Measurements from ENCODE around the gene MARCHF10. TPM values are rescaled to one million over a fixed set of nuclear protein-coding genes. Genes with fewer than 3 reads are reported as not detected.

Gene MARCHF10
- total and polyA plus RNA-seq, 2 donors (not counting 3 experiments of a cell fraction or from before 2014, with no cell fraction given), result 0.11 TPM; not detected in 1

DNA sequence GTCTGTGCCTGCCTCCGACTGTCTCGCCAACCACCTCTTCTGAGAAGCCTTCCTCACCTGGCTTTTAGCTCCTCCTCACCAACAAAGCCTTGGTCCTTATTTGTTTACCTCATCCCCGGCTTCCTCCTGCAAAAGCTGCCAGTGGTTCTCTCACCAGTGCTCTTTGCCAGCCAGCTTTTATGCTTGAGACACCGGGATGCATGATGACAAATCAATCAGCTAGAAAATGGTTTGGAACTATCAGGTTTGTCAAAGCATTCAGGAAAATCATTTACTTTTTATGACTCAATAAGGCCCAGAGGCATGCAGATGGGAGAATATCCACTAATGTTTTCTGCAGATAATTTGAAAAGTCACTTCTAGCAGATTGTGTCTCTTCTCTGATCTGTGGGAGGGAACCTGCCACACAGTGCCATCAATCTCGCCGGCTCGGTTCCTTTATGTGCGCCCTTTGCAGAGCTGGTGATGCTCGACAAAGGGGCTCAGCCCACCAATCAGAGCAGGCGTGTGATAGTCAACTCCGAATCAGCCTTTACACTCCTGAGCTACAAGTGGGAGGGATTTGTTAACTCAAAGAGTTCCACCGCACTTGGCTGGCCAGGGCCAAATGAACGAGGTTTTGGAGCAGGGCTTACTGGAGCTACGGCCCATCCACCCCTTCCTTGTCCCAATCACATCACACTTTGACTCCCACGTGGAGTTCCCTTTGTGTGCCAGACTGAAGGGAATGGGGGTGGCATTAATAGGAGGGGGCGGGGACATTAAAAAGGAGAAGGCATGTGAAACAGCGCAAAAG is 94.8 kb downstream of the MARCHF10 start:
- BruUV-seq (replicated peaks), result no TSS peak
- Histone ChIP-seq H3K79me2 (ENCODE audit: control insufficient read depth, insufficient read depth, low read length) (no peaks in the 10 kb centered on the region), H3K4me2 (ENCODE audit: insufficient read depth, low read length) (no peak overlapping the region), H3K36me3 (ENCODE audit: control insufficient read depth in 2 of 2, extremely low read depth in 1 of 2, insufficient read depth in 2 of 2, low read length in 2 of 2) (no peaks in the 10 kb centered on the region), H2AFZ (ENCODE audit: low read depth, low read length) (no peak overlapping the region), H3K27ac (ENCODE audit: insufficient read depth, low read depth, low read length) (no peak overlapping the region), H3K4me3 (replicated peaks in 1 of 3; ENCODE audit: insufficient read depth in 1 of 3, low read depth in 1 of 3, low read length in 3 of 3) (no peak overlapping the region), H4K20me1 (replicated peaks; ENCODE audit: control insufficient read depth, extremely low read depth, insufficient read depth, low read length) (no peaks in the 10 kb centered on the region), H3K9ac (replicated peaks; ENCODE audit: extremely low read depth, insufficient read depth, low read length) (no peak overlapping the region), H3K9me3 (replicated peaks; ENCODE audit: control insufficient read depth, insufficient read depth, low read length) (no peaks in the 10 kb centered on the region), H3K27me3 (ENCODE audit: control insufficient read depth in 2 of 2, insufficient read depth in 2 of 2, low read length in 2 of 2) (peaks cover 4 to 14% of the 10 kb centered on the region in 2 experiments), H3K4me1 (ENCODE audit: control insufficient read depth, extremely low read depth, insufficient read depth, low read length) (no peaks in the 10 kb centered on the region), H3K9me1 (replicated peaks; ENCODE audit: control insufficient read depth, extremely low read depth, insufficient read depth, low read length) (no peaks in the 10 kb centered on the region)
- CTCF ChIA-PET, result interaction anchor here (1.4 kb wide), 1 partner anchor 9 kb away, joined by 4 read pairs; no protein-coding TSS in a partner anchor
- dilution Hi-C loops (cut with MboI; ENCODE audit: extremely low pct_ligation_motif_present, low sequenced_read_pairs) (no loop called here), intact Hi-C loops (cut with micrococcal nuclease) (no loop called here)
- TF ChIP-seq POLR2AphosphoS5 (IDR thresholded peaks at IDR 0.05; ENCODE audit: insufficient read depth, low read depth, low read length), result no peak
- TF ChIP-seq EZH2 (IDR thresholded peaks at IDR 0.05; ENCODE audit: borderline replicate concordance, low read depth, low read length, severe bottlenecking), result no peak
- no peak for TF ChIP-seq MYC (IDR thresholded peaks at IDR 0.05; ENCODE audit: low read depth, low read length)
- TF ChIP-seq JUN (IDR thresholded peaks at IDR 0.05; ENCODE audit: borderline replicate concordance, insufficient read depth, insufficient read length, low read depth), result no peak
- no peak for TF ChIP-seq FOS (IDR thresholded peaks at IDR 0.05; ENCODE audit: borderline replicate concordance, insufficient read depth, low read length)
- no peak for TF ChIP-seq POLR2A (IDR thresholded peaks at IDR 0.05; ENCODE audit: low read depth, low read length)
- TF ChIP-seq, protein P1, sequence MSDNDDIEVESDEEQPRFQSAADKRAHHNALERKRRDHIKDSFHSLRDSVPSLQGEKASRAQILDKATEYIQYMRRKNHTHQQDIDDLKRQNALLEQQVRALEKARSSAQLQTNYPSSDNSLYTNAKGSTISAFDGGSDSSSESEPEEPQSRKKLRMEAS (IDR thresholded peaks at IDR 0.05; ENCODE audit: insufficient read depth, insufficient read length), result no peak
- TF ChIP-seq GATA2 (IDR thresholded peaks at IDR 0.05; ENCODE audit: insufficient read depth, insufficient read length, low read depth, low read length), result no peak
- TF ChIP-seq, protein P2, sequence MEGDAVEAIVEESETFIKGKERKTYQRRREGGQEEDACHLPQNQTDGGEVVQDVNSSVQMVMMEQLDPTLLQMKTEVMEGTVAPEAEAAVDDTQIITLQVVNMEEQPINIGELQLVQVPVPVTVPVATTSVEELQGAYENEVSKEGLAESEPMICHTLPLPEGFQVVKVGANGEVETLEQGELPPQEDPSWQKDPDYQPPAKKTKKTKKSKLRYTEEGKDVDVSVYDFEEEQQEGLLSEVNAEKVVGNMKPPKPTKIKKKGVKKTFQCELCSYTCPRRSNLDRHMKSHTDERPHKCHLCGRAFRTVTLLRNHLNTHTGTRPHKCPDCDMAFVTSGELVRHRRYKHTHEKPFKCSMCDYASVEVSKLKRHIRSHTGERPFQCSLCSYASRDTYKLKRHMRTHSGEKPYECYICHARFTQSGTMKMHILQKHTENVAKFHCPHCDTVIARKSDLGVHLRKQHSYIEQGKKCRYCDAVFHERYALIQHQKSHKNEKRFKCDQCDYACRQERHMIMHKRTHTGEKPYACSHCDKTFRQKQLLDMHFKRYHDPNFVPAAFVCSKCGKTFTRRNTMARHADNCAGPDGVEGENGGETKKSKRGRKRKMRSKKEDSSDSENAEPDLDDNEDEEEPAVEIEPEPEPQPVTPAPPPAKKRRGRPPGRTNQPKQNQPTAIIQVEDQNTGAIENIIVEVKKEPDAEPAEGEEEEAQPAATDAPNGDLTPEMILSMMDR (IDR thresholded peaks at IDR 0.05; ENCODE audit: extremely low read depth in 1 of 2, insufficient read depth in 1 of 2, low read depth in 1 of 2, low read length in 2 of 2), result no peak
- DNase-seq (ENCODE audit: low read depth, low spot score), result no peak
- POLR2A ChIA-PET, result no interaction called here
- no peak for FAIRE-seq
